AG09309 (cell line): ENCODE measurements around the gene CARD11.

Experiments
- DNase-seq: peaks from one replicate; pipeline ENCODE4 v3.0.0-alpha.2; 2010; ENCODE audit warnings: low read depth
- H3K4me3 ChIP-seq: 2 replicates; pipeline ENCODE4 v1.5.1; 2011; ENCODE audit warnings: mild to moderate bottlenecking, low read depth, low read length, moderate library complexity; ENCODE audit not compliant: control insufficient read depth
- CTCF ChIP-seq: IDR thresholded peaks from 2 replicates; pipeline ENCODE4 v1.5.1; 2011; ENCODE audit warnings: mild to moderate bottlenecking, low read depth, low read length, inconsistent platforms; ENCODE audit not compliant: insufficient read depth, control insufficient read depth; ENCODE audit errors: missing control alignments

Gene CARD11

GRCh38 chr7:2909043-2909442 lies 134.6 kb downstream of the CARD11 start:
- no peak overlapping the region for H3K4me3 ChIP-seq
- DNase-seq, result no peak
- no peak for TF ChIP-seq CTCF

- DNase-seq, result no peak
- no peak for TF ChIP-seq CTCF
Observed at GRCh38 chr7:2908103-2908683, 135.5 kb downstream of the CARD11 start.

GRCh38 chr7:2906197-2906931 lies 137.3 kb downstream of the CARD11 start:
- H3K4me3 ChIP-seq, result no peak overlapping the region
- no peak for DNase-seq
- no peak for TF ChIP-seq CTCF

More at GRCh38 chr7:2908103-2908683, 135.5 kb downstream of the CARD11 start:
- no peak overlapping the region for H3K4me3 ChIP-seq

- no peak for TF ChIP-seq CTCF
- no peak for DNase-seq
Observed at GRCh38 chr7:2905500-2905899, 138.2 kb downstream of the CARD11 start.

GRCh38 chr7:2905027-2905426 lies 138.6 kb downstream of the CARD11 start:
- TF ChIP-seq CTCF, result no peak
- DNase-seq, result no peak
- H3K4me3 ChIP-seq, result no peak overlapping the region

More at GRCh38 chr7:2905500-2905899, 138.2 kb downstream of the CARD11 start:
- H3K4me3 ChIP-seq, result no peak overlapping the region

GRCh38 chr7:2904202-2904601 lies 139.5 kb downstream of the CARD11 start:
- no peak for DNase-seq
- TF ChIP-seq CTCF, result no peak
- H3K4me3 ChIP-seq, result no peak overlapping the region

GRCh38 chr7:2903682-2904162 lies 139.9 kb downstream of the CARD11 start:
- DNase-seq, result no peak
- no peak for TF ChIP-seq CTCF
- no peak overlapping the region for H3K4me3 ChIP-seq
